PC-9 (cell line): ENCODE results near the gene NMUR1. TPM values are rescaled to one million over a fixed set of nuclear protein-coding genes. Genes with fewer than 3 reads are reported as not detected.

Source experiments
- BruUV-seq: library from RNA; stranded (reverse); fragments of 400-500 nt; replicated peaks from 2 replicates; lab custom pipeline; 2021; lab: Mats Ljungman, UMichigan
- CTCF ChIA-PET: fragments of 300-600 bp; sonication (Branson Sonifier 250); formaldehyde crosslinking; loops from one replicate; lab custom pipeline; 2022; ENCODE audit warnings: antibody characterized with exemption; lab: Charles Lee
- POLR2A ChIA-PET: fragments of 300-600 bp; sonication (Branson Sonifier 250); formaldehyde crosslinking; loops from one replicate; lab custom pipeline; 2022; ENCODE audit warnings: antibody characterized with exemption; ENCODE audit not compliant: unreplicated experiment; lab: Charles Lee
- DNase-seq, 2 experiments: peaks; one replicate each; pipeline versions ENCODE4 v3.0.0 to v3.0.0-alpha.2; 2015 to 2022; ENCODE audit warnings: mixed read lengths in 1 of 2
- H2AFZ ChIP-seq: fragments of 200-600 bp; sonication (generic); 2 replicates; pipeline ENCODE4 v1.8.1; 2017; ENCODE audit warnings: antibody characterized with exemption
- H3F3A ChIP-seq: fragments of 200-600 bp; sonication (generic); 2 replicates; pipeline ENCODE4 v1.8.1; 2017; ENCODE audit warnings: antibody characterized with exemption, mild to moderate bottlenecking, low read depth; ENCODE audit not compliant: insufficient read depth
- H3K27ac ChIP-seq: fragments of 200-600 bp; sonication (generic); 2 replicates; pipeline ENCODE4 v1.6.1; 2016; ENCODE audit warnings: mixed run types
- H3K27me3 ChIP-seq: fragments of 200-600 bp; sonication (generic); 2 replicates; pipeline ENCODE4 v1.6.1; 2016; ENCODE audit warnings: low read depth, mixed run types; ENCODE audit not compliant: insufficient read depth
- H3K36me3 ChIP-seq: fragments of 200-600 bp; sonication (generic); 2 replicates; pipeline ENCODE4 v1.6.1; 2016; ENCODE audit warnings: low read depth, mixed run types
- H3K4me1 ChIP-seq: fragments of 200-600 bp; sonication (generic); replicated peaks from 2 replicates; pipeline ENCODE4 v1.6.1; 2016; ENCODE audit warnings: mixed run types; ENCODE audit not compliant: insufficient read depth
- H3K4me2 ChIP-seq: fragments of 200-600 bp; sonication (generic); 2 replicates; pipeline ENCODE4 v1.6.1; 2017; ENCODE audit warnings: mixed run types
- H3K4me3 ChIP-seq: fragments of 200-600 bp; sonication (generic); 2 replicates; pipeline ENCODE4 v1.6.1; 2016; ENCODE audit warnings: mixed run types
- H3K79me2 ChIP-seq: fragments of 200-600 bp; sonication (generic); 2 replicates; pipeline ENCODE4 v1.6.1; 2017; ENCODE audit warnings: low read depth, mixed run types
- H3K9me2 ChIP-seq: fragments of 200-600 bp; sonication (generic); 2 replicates; pipeline ENCODE4 v1.8.1; 2017; ENCODE audit warnings: mild to moderate bottlenecking; ENCODE audit not compliant: insufficient read depth
- H3K9me3 ChIP-seq: fragments of 200-600 bp; sonication (generic); 2 replicates; pipeline ENCODE4 v1.8.1; 2016; ENCODE audit warnings: low read depth; ENCODE audit not compliant: insufficient read depth
- H4K20me1 ChIP-seq: fragments of 200-600 bp; sonication (generic); 2 replicates; pipeline ENCODE4 v1.8.1; 2017; ENCODE audit not compliant: insufficient read depth
- EZH2 ChIP-seq: fragments of 200-600 bp; sonication (generic); IDR thresholded peaks from 2 replicates; pipeline ENCODE4 v1.8.0; 2017; ENCODE audit warnings: antibody characterized with exemption, low read depth
- intact Hi-C: fragments of 100-400 bp; cut with micrococcal nuclease; formaldehyde crosslinking; loops from one replicate; pipeline ENCODE4 v1.10.0; 2022; ENCODE audit not compliant: unreplicated experiment
- total RNA-seq: library from RNA; stranded (reverse); gene quantifications from 2 replicates; pipeline ENCODE4 v1.2.3, GENCODE V29; 2021
- TF ChIP-seq, protein P1 (sequence below): fragments of 200-600 bp; sonication (generic); conservative IDR thresholded peaks from 2 replicates; pipeline ENCODE4 v1.6.1; 2017; ENCODE audit warnings: mixed run types, antibody characterized with exemption, mild to moderate bottlenecking, moderate library complexity

Gene NMUR1
- total RNA-seq, 1 experiment from 2014 or later: not detected

DNA sequence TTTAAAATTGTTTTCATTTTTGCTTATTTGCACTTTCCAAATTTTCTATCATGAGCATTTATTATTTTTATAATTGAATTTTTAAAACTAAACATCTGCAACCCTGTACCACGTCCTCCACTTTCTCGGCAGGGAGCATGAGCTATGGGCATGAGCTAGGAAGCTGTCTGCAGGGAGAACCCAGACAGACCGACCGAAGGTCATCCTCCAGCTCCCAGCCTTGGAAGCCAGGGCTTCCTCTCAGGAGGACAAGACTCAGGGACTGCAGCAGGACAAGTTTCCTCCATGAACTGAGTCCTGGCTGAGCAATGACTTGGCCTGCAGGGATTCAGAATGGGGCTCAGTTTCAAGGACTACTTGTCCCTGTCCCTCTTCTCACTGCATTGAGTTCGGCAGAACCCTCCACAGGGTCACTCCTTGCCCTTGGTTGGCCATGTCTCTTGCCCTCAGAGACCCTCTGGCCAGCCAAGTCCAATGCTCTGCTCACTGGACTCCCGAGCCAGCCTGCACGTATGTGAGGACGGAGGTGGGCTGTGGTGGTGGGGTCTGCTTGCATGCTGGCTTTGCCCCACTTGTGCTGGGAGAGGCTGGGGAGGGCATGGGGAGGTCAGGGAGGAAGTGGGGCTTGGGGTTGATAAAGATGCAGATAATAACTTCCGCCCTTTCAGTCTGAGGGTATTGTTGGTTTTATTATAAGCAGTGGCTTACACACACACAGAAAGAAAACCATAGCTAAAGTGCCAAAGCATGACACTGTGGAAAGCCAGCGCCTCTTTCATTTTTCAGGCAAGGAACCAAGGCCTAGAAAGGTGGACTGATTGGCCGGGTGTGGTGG is 6.6 kb downstream of the NMUR1 start:
- no TSS peak for BruUV-seq

DNA sequence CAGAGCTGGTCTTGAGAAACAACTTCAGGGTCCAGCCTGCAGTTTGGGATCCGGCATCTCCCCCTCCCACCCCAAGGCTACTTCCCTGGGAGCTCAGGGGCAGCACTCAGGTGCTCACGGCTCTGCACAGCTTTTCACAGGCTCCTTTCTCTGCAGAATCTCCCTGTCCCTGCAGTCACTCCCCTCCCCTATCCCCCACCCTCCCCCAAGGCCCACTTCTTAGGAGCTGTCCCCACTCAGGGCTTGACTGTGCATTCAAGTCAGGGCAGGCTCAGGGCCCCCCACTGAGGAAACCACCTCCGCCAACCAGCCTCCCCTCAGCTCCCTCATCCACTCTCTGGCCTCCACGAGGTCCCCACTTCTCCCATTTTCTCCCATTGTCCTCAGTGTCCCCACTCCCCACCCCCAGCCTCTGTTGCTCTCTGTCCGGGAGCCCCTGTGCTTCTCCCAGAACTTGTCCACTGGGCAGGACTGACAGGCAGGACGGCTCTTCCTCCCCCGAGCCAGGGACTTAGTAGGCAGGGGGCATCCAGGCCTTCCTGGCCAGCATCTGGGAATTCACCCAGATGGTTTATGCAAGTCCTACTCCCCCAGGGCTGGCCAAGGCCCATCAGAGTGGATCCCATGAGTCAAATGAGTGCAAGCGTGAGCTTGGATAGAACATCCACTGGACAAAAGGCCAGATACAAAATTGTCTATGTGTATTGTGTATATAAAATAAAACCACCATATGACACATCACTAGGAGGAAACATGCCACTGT is 7.6 kb downstream of the NMUR1 start:
- DNase-seq: no peak
- Histone ChIP-seq H3K4me2 (no peak overlapping the region), H3K79me2 (no peaks in the 10 kb centered on the region), H3K4me1 (no peaks in the 10 kb centered on the region), H3K9me3 (no peaks in the 10 kb centered on the region), H3K4me3 (no peak overlapping the region), H3K9me2 (no peaks in the 10 kb centered on the region), H3F3A (no peaks in the 10 kb centered on the region), H2AFZ (no peak overlapping the region), H3K27ac (no peak overlapping the region), H4K20me1 (no peaks in the 10 kb centered on the region), H3K36me3 (no peaks in the 10 kb centered on the region), H3K27me3 (no peaks in the 10 kb centered on the region)
- CTCF ChIA-PET: no interaction called here
- intact Hi-C loops: no loop called here
- POLR2A ChIA-PET: no interaction called here
- BruUV-seq: no TSS peak
- TF ChIP-seq EZH2: no peak
- TF ChIP-seq, protein P1, sequence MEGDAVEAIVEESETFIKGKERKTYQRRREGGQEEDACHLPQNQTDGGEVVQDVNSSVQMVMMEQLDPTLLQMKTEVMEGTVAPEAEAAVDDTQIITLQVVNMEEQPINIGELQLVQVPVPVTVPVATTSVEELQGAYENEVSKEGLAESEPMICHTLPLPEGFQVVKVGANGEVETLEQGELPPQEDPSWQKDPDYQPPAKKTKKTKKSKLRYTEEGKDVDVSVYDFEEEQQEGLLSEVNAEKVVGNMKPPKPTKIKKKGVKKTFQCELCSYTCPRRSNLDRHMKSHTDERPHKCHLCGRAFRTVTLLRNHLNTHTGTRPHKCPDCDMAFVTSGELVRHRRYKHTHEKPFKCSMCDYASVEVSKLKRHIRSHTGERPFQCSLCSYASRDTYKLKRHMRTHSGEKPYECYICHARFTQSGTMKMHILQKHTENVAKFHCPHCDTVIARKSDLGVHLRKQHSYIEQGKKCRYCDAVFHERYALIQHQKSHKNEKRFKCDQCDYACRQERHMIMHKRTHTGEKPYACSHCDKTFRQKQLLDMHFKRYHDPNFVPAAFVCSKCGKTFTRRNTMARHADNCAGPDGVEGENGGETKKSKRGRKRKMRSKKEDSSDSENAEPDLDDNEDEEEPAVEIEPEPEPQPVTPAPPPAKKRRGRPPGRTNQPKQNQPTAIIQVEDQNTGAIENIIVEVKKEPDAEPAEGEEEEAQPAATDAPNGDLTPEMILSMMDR: no peak

More for the DNA sequence above, 6.6 kb downstream of the NMUR1 start:
- no peaks in the 10 kb centered on the region for H3K9me3 ChIP-seq
- H3K79me2 ChIP-seq: no peaks in the 10 kb centered on the region
- CTCF ChIA-PET: no interaction called here
- no peaks in the 10 kb centered on the region for H3K9me2 ChIP-seq
- no peaks in the 10 kb centered on the region for H3K4me1 ChIP-seq
- H4K20me1 ChIP-seq: no peaks in the 10 kb centered on the region
- no peak overlapping the region for H3K4me3 ChIP-seq
- H2AFZ ChIP-seq: no peak overlapping the region
- H3F3A ChIP-seq: no peaks in the 10 kb centered on the region
- no peak overlapping the region for H3K4me2 ChIP-seq
- no peak for DNase-seq
- intact Hi-C loops: no loop called here
- H3K27ac ChIP-seq: no peak overlapping the region
- H3K27me3 ChIP-seq: no peaks in the 10 kb centered on the region
- no peaks in the 10 kb centered on the region for H3K36me3 ChIP-seq
- TF ChIP-seq, protein P1: no peak
- no peak for TF ChIP-seq EZH2
- POLR2A ChIA-PET: interaction anchor here (0.8 kb wide), 1 partner anchor 11 kb away, joined by 6 read pairs; no protein-coding TSS in a partner anchor

DNA sequence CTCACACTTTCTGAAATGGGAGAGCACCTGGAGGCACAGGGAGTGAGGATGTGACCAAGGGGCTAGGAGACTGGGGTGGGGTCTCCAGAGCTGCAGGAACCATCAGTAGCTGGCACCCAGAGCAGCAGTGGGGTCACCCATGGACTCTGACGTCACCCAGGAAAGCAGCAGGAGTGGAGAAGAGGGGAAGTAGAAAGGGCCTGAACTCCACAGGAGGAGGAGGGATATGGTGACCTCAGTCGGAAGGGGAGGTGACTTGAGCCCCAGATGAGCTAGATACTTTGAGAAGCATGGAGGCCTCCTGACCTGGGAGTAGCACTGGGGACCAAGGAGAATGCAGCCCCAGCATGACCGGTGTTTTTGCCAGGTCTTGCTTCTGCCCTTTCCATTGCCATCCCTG is 8.8 kb downstream of the NMUR1 start:
- no peaks in the 10 kb centered on the region for H3K4me1 ChIP-seq
- no peak overlapping the region for H3K4me2 ChIP-seq
- no peaks in the 10 kb centered on the region for H3K27me3 ChIP-seq
- H3K79me2 ChIP-seq: no peaks in the 10 kb centered on the region
- DNase-seq: no peak
- H3K4me3 ChIP-seq: no peak overlapping the region
- POLR2A ChIA-PET: no interaction called here
- no peak overlapping the region for H2AFZ ChIP-seq
- CTCF ChIA-PET: no interaction called here
- no peaks in the 10 kb centered on the region for H4K20me1 ChIP-seq
- H3K36me3 ChIP-seq: no peaks in the 10 kb centered on the region
- H3K27ac ChIP-seq: no peak overlapping the region
- no peaks in the 10 kb centered on the region for H3K9me3 ChIP-seq
- no peaks in the 10 kb centered on the region for H3K9me2 ChIP-seq
- intact Hi-C loops: no loop called here
- no peak for TF ChIP-seq EZH2
- TF ChIP-seq, protein P1: no peak
- H3F3A ChIP-seq: no peaks in the 10 kb centered on the region
- BruUV-seq: no TSS peak
